Measurements from ENCODE around the gene ZNF668.

Gene ZNF668

DNA sequence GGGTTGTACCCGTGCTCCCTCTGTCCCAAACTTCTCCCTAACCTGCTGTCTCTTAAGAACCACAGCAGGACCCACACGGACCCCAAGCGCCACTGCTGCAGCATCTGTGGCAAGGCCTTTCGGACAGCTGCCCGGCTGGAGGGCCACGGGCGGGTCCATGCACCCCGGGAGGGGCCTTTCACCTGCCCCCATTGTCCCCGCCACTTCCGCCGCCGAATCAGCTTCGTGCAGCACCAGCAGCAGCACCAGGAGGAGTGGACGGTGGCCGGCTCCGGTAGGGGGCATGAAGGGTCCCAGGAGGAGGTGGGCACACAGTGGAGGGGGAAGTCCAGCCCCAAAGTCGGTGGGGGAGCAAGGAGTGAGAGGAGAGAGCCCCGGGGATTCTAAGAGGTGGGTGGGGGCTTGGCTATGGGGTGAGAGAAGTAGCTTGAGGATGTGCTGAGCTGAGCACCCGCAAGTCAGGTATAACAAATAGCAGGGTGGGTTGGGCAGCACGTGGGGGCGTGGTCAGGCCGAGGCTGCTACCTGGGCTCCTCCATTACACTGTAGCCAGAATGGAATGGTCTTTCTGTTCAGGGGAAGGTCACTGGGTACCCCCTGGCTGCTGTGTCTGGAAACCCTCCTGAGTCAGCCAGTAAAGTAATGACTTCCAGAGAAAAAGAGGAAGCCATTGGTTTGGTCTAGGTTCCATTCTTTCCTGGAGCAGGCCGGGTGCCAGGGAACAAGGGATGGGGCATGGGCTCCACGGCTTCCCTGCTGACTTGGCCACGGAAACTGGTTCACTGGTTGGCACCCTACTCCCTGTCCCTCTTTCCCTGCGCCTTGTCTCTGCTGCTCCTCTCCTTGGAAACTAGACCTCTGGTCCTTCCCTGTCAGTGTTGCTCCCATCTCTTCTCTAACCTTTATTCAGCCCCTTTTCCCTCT is 7.7 kb upstream of the ZNF668 start:
- peak; percentile 27 for DNase-seq (ENCODE audit: low spot score)

GRCh38 chr16:31080756-31081419 is 6.8 kb upstream of the ZNF668 start:
- DNase-seq (ENCODE audit: low spot score), result no peak

- DNase-seq (ENCODE audit: low spot score), result no peak
Observed at GRCh38 chr16:31080035-31080629, 6.1 kb upstream of the ZNF668 start.

- DNase-seq (ENCODE audit: low spot score), result no peak
Observed at GRCh38 chr16:31079342-31079944, 5.4 kb upstream of the ZNF668 start.

- DNase-seq (ENCODE audit: low spot score), result no peak
Observed at GRCh38 chr16:31078597-31079341, 4.7 kb upstream of the ZNF668 start.

- no peak for DNase-seq (ENCODE audit: low spot score)
Observed at GRCh38 chr16:31077592-31078396, 3.8 kb upstream of the ZNF668 start.

DNA sequence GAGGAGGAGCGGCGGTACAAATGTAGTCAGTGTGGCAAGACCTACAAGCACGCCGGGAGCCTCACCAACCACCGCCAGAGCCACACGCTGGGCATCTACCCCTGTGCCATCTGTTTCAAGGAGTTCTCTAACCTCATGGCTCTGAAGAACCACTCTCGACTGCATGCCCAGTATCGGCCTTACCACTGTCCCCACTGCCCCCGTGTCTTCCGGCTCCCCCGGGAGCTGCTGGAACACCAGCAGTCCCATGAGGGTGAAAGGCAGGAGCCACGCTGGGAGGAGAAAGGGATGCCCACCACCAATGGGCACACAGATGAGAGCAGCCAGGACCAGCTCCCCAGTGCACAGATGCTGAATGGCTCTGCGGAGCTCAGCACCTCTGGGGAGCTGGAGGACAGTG is 3.0 kb upstream of the ZNF668 start:
- DNase-seq (ENCODE audit: low spot score), result no peak

- DNase-seq (ENCODE audit: low spot score), result no peak
Observed at GRCh38 chr16:31076319-31076718, 2.3 kb upstream of the ZNF668 start.

GRCh38 chr16:31074814-31075183 is 759 bp upstream of the ZNF668 start:
- DNase-seq (ENCODE audit: low spot score), result no peak

DNA sequence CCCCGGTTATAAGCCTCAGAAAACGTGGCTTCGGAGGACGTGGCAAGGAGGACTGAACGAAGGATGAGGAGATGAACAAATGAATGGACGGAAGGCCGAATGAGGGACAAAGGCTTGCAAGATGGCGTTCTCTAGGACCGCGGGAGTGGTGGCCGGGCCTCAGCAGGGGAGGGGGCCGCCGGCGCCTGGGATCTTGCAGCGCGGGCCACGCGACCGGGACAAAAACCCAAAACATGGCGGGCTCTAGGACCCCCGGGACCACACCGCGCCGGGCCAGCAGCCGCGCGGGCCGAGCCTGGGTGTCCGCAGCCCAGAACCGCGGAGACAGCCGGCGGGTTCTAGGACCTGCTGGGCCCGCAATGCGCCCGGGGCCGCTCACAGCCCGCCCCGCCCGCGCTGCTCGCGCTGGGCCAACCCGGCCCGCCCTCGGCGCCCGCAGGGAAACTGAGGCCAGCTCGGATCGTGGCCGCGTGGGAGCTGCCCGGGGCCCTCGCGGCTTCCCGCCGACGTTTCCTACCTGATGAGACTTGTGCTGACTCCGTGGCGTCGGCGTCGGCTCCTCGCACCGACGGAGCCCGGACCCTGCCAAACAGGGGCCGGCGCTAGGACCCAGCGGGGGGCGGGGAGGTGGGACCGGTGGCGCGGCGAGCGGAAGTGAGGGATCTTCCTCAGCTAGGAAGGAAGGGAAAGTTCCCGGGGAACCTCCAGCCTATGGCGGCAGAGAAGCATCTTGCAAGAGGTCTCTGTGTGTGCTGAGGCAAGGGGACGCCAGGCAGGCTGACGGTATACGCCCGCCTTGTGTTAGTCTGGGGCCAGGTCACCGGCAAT is 684 bp downstream of the ZNF668 start:
- DNase-seq (ENCODE audit: low spot score), result peak; percentile 93

GRCh38 chr16:31072540-31073141 is 1.4 kb downstream of the ZNF668 start:
- DNase-seq (ENCODE audit: low spot score), result peak; percentile 62

DNA sequence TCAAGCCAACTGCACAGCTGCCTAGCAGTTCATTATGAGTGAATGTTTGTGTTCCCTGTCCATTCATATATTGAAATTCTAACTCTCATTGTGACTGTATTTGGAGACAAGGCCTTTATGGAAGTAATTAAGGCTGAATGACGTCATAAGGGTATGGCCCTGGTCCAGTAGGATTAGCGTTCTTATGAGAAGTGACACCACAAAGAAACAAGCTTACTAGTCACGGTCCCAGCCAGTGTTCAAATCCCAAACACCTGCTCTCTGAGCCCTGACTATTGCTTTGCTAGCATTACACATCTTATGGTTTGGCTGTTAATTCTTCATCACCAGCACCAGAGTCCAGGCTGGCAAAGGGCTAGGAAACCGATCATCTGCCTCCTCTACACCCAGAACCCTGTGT is 2.2 kb downstream of the ZNF668 start:
- no peak for DNase-seq (ENCODE audit: low spot score)

DNA sequence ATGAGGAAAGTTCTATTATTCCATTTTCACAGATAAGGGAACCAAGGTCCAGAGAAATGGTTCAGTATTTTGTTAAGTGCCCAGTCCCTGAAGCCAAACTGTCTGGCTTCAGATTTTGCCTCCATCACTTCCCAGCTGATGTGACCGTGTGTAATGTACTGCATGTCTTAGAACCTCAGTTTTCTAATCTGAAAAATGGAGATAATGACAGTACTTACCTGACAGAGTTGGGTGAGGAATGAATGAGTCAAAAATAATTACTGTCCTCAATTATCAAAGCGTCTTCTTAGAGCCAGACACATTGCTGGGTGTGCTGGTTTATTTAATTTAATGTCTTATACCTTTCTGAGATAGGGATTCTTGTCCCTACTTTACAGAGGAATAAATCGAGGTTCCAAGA is 6.7 kb downstream of the ZNF668 start:
- no peak for DNase-seq (ENCODE audit: low spot score)

- DNase-seq (ENCODE audit: low spot score), result no peak
Observed at GRCh38 chr16:31064882-31065461, 9.1 kb downstream of the ZNF668 start.

- DNase-seq (ENCODE audit: low spot score), result no peak
Observed at GRCh38 chr16:31063843-31064611, 10.0 kb downstream of the ZNF668 start.

DNA sequence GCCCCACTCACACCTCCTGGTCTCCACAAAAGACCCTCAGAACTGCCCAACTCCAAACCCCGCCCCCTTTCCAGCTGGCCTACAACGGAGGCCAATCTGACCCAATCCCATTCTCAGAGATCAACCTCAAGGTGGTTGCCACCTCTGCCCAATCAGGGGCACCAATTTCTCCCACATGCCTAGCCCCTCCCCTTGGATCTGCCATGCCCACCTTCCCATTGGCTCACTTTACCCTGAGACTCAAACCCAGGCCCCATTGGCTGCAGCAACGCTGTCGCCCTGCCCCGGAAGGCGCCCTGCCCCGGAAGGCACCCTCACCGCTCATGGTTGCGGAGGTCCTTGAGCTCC is 10.6 kb downstream of the ZNF668 start:
- no peak for DNase-seq (ENCODE audit: low spot score)

DNA sequence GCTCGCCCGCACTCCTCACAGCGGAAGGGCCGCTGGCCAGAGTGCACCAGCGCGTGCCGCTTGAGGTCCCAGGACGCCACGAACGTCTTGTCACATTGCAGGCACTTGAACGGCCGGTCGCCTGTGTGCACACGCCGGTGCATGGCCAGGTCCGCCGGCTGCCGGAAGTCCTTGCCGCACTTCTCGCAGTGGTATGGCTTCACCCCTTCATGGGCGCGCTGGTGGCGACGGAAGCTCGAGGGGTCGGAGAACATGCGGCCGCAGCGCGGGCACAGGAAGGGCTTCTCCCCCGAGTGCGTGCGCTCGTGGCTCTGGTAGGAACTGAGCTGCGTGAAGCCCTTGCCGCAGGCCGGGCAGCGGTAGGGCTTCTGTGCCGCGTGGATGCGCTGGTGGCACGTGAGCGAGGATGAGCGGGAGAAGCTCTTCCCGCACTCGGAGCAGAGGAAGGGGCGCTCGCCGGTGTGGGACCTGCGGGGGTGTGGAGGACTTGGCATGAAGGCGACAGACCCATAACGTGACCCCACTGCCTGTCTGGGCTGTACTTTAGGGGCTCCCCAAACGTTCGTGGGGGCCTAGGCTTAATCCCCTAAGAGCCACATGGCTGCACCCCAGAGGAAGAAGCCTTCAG is 12.1 kb downstream of the ZNF668 start:
- DNase-seq (ENCODE audit: low spot score), result no peak

DNA sequence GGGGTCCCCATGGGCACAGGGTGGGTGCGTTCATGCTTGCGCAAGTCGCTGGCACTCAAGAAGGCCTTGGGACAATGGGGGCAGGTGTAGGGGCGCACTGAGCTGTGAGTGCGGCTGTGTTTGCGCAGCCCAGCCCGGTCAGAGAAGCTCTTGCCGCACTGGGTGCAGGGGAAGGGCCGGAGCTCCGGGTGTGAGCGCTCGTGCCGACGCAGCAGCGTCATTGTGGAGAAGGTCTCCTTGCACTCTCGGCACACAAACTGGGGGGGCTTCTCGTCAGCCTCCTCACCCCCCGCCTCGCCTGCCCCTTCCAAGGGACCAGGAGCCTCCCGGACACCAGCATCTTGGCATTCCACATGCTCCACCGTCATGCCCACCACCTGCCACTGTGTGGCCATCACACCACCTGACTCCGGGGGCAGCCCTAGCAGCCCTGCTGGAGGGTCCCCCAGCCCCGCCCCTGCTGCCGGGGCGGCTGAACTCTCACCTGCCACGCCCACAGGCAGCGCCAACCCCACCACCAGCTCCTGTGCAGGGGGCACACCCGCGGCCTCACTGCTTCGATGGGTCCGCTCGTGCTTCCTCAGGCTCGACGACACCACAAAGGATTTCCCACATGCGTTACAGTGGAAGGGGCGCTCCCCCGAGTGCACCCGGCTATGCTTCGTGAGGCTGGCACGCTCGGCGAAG is 12.8 kb downstream of the ZNF668 start:
- no peak for DNase-seq (ENCODE audit: low spot score)
